ENCODE data around the gene FRMD1.

Gene FRMD1

GRCh38 chr6:168030908-168031307 is 48.1 kb downstream of the FRMD1 start:
- Histone ChIP-seq H3K9me3 (ENCODE audit: control insufficient read depth in 5 of 5, low read length in 5 of 5) (no peaks in the 10 kb centered on the region), H3K27me3 (ENCODE audit: control insufficient read depth in 5 of 5, insufficient read depth in 4 of 5, low read length in 5 of 5) (peaks cover 0 to 6% (median under 1%) of the 10 kb centered on the region in 5 donors), H3K27ac (ENCODE audit: low read depth, low read length) (no peak overlapping the region), H3K9ac (ENCODE audit: low read length in 5 of 5) (no peak overlapping the region), H3K36me3 (ENCODE audit: control insufficient read depth in 5 of 5, insufficient read depth in 5 of 5, low read length in 5 of 5) (no peaks in the 10 kb centered on the region), H3K4me3 (ENCODE audit: low read depth in 1 of 5, low read length in 5 of 5) (no peak overlapping the region), H3K4me1 (ENCODE audit: control insufficient read depth in 5 of 5, insufficient read depth in 5 of 5, low read length in 5 of 5) (peaks cover 5 to 45% (median 27%) of the 10 kb centered on the region in 5 donors)

- Histone ChIP-seq H3K27me3 (ENCODE audit: control insufficient read depth in 5 of 5, insufficient read depth in 4 of 5, low read length in 5 of 5) (peaks cover 0 to 2% (median 0%) of the 10 kb centered on the region in 5 donors), H3K36me3 (ENCODE audit: control insufficient read depth in 5 of 5, insufficient read depth in 5 of 5, low read length in 5 of 5) (no peaks in the 10 kb centered on the region), H3K9ac (ENCODE audit: low read length in 5 of 5) (no peak overlapping the region), H3K4me1 (ENCODE audit: control insufficient read depth in 5 of 5, insufficient read depth in 5 of 5, low read length in 5 of 5) (peaks cover 0 to 38% (median 21%) of the 10 kb centered on the region in 5 donors), H3K27ac (ENCODE audit: low read depth, low read length) (no peak overlapping the region), H3K9me3 (ENCODE audit: control insufficient read depth in 5 of 5, low read length in 5 of 5) (no peaks in the 10 kb centered on the region), H3K4me3 (ENCODE audit: low read depth in 1 of 5, low read length in 5 of 5) (no peak overlapping the region)
Observed at GRCh38 chr6:168030218-168030746, 48.7 kb downstream of the FRMD1 start.

GRCh38 chr6:168029459-168030217 is 49.4 kb downstream of the FRMD1 start:
- Histone ChIP-seq H3K4me1 (ENCODE audit: control insufficient read depth in 5 of 5, insufficient read depth in 5 of 5, low read length in 5 of 5) (peaks cover 0 to 36% (median 18%) of the 10 kb centered on the region in 5 donors), H3K9me3 (ENCODE audit: control insufficient read depth in 5 of 5, low read length in 5 of 5) (no peaks in the 10 kb centered on the region), H3K9ac (ENCODE audit: low read length in 5 of 5) (no peak overlapping the region), H3K27me3 (ENCODE audit: control insufficient read depth in 5 of 5, insufficient read depth in 4 of 5, low read length in 5 of 5) (peaks cover 0 to 2% (median 0%) of the 10 kb centered on the region in 5 donors), H3K27ac (ENCODE audit: low read depth, low read length) (no peak overlapping the region), H3K36me3 (ENCODE audit: control insufficient read depth in 5 of 5, insufficient read depth in 5 of 5, low read length in 5 of 5) (no peaks in the 10 kb centered on the region), H3K4me3 (ENCODE audit: low read depth in 1 of 5, low read length in 5 of 5) (no peak overlapping the region)

GRCh38 chr6:168028181-168028580 is 50.8 kb downstream of the FRMD1 start:
- Histone ChIP-seq H3K4me1 (ENCODE audit: control insufficient read depth in 5 of 5, insufficient read depth in 5 of 5, low read length in 5 of 5) (peaks cover 3 to 38% (median 21%) of the 10 kb centered on the region in 5 donors), H3K9me3 (ENCODE audit: control insufficient read depth in 5 of 5, low read length in 5 of 5) (no peaks in the 10 kb centered on the region), H3K27ac (ENCODE audit: low read depth, low read length) (no peak overlapping the region), H3K4me3 (ENCODE audit: low read depth in 1 of 5, low read length in 5 of 5) (no peak overlapping the region), H3K27me3 (ENCODE audit: control insufficient read depth in 5 of 5, insufficient read depth in 4 of 5, low read length in 5 of 5) (peaks cover 0 to 2% (median 0%) of the 10 kb centered on the region in 5 donors), H3K36me3 (ENCODE audit: control insufficient read depth in 5 of 5, insufficient read depth in 5 of 5, low read length in 5 of 5) (no peaks in the 10 kb centered on the region), H3K9ac (ENCODE audit: low read length in 5 of 5) (no peak overlapping the region)

GRCh38 chr6:168027521-168027920 is 51.5 kb downstream of the FRMD1 start:
- Histone ChIP-seq H3K27ac (ENCODE audit: low read depth, low read length) (no peak overlapping the region), H3K4me1 (ENCODE audit: control insufficient read depth in 5 of 5, insufficient read depth in 5 of 5, low read length in 5 of 5) (peaks cover 3 to 32% (median 17%) of the 10 kb centered on the region in 5 donors), H3K9ac (ENCODE audit: low read length in 5 of 5) (no peak overlapping the region), H3K4me3 (ENCODE audit: low read depth in 1 of 5, low read length in 5 of 5) (no peak overlapping the region), H3K36me3 (ENCODE audit: control insufficient read depth in 5 of 5, insufficient read depth in 5 of 5, low read length in 5 of 5) (no peaks in the 10 kb centered on the region), H3K27me3 (ENCODE audit: control insufficient read depth in 5 of 5, insufficient read depth in 4 of 5, low read length in 5 of 5) (peaks cover 0 to 2% (median 0%) of the 10 kb centered on the region in 5 donors), H3K9me3 (ENCODE audit: control insufficient read depth in 5 of 5, low read length in 5 of 5) (no peaks in the 10 kb centered on the region)

GRCh38 chr6:168026925-168027324 is 52.1 kb downstream of the FRMD1 start:
- Histone ChIP-seq H3K36me3 (ENCODE audit: control insufficient read depth in 5 of 5, insufficient read depth in 5 of 5, low read length in 5 of 5) (no peaks in the 10 kb centered on the region), H3K27ac (ENCODE audit: low read depth, low read length) (no peak overlapping the region), H3K27me3 (ENCODE audit: control insufficient read depth in 5 of 5, insufficient read depth in 4 of 5, low read length in 5 of 5) (peaks cover 0 to 2% (median 0%) of the 10 kb centered on the region in 5 donors), H3K4me1 (ENCODE audit: control insufficient read depth in 5 of 5, insufficient read depth in 5 of 5, low read length in 5 of 5) (peaks cover 3 to 26% (median 11%) of the 10 kb centered on the region in 5 donors), H3K9me3 (ENCODE audit: control insufficient read depth in 5 of 5, low read length in 5 of 5) (no peaks in the 10 kb centered on the region), H3K4me3 (ENCODE audit: low read depth in 1 of 5, low read length in 5 of 5) (no peak overlapping the region), H3K9ac (ENCODE audit: low read length in 5 of 5) (no peak overlapping the region)

GRCh38 chr6:168025831-168026710 is 52.9 kb downstream of the FRMD1 start:
- Histone ChIP-seq H3K4me1 (ENCODE audit: control insufficient read depth in 5 of 5, insufficient read depth in 5 of 5, low read length in 5 of 5) (peaks cover 3 to 17% (median 3%) of the 10 kb centered on the region in 5 donors), H3K9ac (ENCODE audit: low read length in 5 of 5) (no peak overlapping the region), H3K27ac (ENCODE audit: low read depth, low read length) (no peak overlapping the region), H3K4me3 (ENCODE audit: low read depth in 1 of 5, low read length in 5 of 5) (no peak overlapping the region), H3K9me3 (ENCODE audit: control insufficient read depth in 5 of 5, low read length in 5 of 5) (no peaks in the 10 kb centered on the region), H3K36me3 (ENCODE audit: control insufficient read depth in 5 of 5, insufficient read depth in 5 of 5, low read length in 5 of 5) (no peaks in the 10 kb centered on the region), H3K27me3 (ENCODE audit: control insufficient read depth in 5 of 5, insufficient read depth in 4 of 5, low read length in 5 of 5) (peaks cover 0 to 2% (median 0%) of the 10 kb centered on the region in 5 donors)

- H3K9ac ChIP-seq (ENCODE audit: low read length in 5 of 5), result no peak overlapping the region
- H3K27me3 ChIP-seq (ENCODE audit: control insufficient read depth in 5 of 5, insufficient read depth in 4 of 5, low read length in 5 of 5), result no peaks in the 10 kb centered on the region
- no peak overlapping the region for H3K4me3 ChIP-seq (ENCODE audit: low read depth in 1 of 5, low read length in 5 of 5)
- H3K9me3 ChIP-seq (ENCODE audit: control insufficient read depth in 5 of 5, low read length in 5 of 5), result no peaks in the 10 kb centered on the region
- peaks cover 0 to 9% (median 3%) of the 10 kb centered on the region in 5 donors for H3K4me1 ChIP-seq (ENCODE audit: control insufficient read depth in 5 of 5, insufficient read depth in 5 of 5, low read length in 5 of 5)
- no peaks in the 10 kb centered on the region for H3K36me3 ChIP-seq (ENCODE audit: control insufficient read depth in 5 of 5, insufficient read depth in 5 of 5, low read length in 5 of 5)
- H3K27ac ChIP-seq (ENCODE audit: low read depth, low read length), result no peak overlapping the region
Observed at GRCh38 chr6:168024951-168025510, 54.0 kb downstream of the FRMD1 start.

GRCh38 chr6:168022488-168023321 is 56.3 kb downstream of the FRMD1 start:
- H3K27ac ChIP-seq (ENCODE audit: low read depth, low read length), result no peak overlapping the region

More at GRCh38 chr6:168022488-168023321, 56.3 kb downstream of the FRMD1 start:
- peaks cover 0 to 6% (median 3%) of the 10 kb centered on the region in 5 donors for H3K4me1 ChIP-seq (ENCODE audit: control insufficient read depth in 5 of 5, insufficient read depth in 5 of 5, low read length in 5 of 5)
- no peak overlapping the region for H3K4me3 ChIP-seq (ENCODE audit: low read depth in 1 of 5, low read length in 5 of 5)
- no peaks in the 10 kb centered on the region for H3K36me3 ChIP-seq (ENCODE audit: control insufficient read depth in 5 of 5, insufficient read depth in 5 of 5, low read length in 5 of 5)
- H3K9me3 ChIP-seq (ENCODE audit: control insufficient read depth in 5 of 5, low read length in 5 of 5), result no peaks in the 10 kb centered on the region
- H3K27me3 ChIP-seq (ENCODE audit: control insufficient read depth in 5 of 5, insufficient read depth in 4 of 5, low read length in 5 of 5), result no peaks in the 10 kb centered on the region
- no peak overlapping the region for H3K9ac ChIP-seq (ENCODE audit: low read length in 5 of 5)
